ENCODE data around the gene GRIFIN.

Gene GRIFIN

GRCh38 chr7:2502647-2502966, 26.4 kb upstream of the GRIFIN start:
- no peak for DNase-seq (ENCODE audit: low spot score)
- in situ Hi-C loops (cut with MboI; ENCODE audit: low pct_unique_long_range_greater_than_20kb, low sequenced_read_pairs, unreplicated experiment) = no loop called here

DNA sequence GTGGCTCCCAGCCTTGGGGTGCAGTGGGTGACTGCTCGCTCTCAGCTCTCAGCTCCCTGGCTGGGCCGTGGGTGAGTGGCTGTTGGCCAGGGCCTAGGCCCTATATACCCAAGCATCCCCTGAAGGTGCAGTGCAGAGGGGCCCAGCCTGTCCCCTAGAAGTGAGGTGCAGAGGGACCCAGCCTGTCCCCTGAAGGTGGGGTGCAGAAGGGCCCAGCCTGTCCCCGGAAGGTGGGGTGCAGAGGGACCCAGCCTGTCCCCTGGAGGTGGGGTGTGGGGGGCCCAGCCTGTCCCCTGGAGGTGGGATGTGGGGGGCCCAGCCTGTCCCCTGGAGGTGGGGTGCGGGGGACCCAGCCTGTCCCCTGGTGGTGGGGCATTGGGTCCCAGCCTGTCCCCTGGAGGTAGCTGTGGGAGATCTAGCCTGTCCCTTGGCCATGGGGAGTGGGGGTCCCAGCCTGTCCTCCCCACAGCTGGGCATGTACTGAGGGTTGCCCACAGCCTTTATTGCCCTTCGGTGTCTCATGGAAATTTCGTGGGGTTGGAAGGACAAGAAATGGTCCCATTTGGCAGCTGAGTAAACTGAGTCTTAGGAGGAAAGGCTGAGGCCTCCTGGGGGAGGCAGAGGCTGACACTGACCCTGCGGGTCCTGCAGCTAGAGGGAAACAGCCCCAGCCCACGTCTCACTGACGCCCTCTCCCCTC, 25.9 kb upstream of the GRIFIN start:
- DNase-seq (ENCODE audit: low spot score) = no peak
- TF ChIP-seq, protein P1, sequence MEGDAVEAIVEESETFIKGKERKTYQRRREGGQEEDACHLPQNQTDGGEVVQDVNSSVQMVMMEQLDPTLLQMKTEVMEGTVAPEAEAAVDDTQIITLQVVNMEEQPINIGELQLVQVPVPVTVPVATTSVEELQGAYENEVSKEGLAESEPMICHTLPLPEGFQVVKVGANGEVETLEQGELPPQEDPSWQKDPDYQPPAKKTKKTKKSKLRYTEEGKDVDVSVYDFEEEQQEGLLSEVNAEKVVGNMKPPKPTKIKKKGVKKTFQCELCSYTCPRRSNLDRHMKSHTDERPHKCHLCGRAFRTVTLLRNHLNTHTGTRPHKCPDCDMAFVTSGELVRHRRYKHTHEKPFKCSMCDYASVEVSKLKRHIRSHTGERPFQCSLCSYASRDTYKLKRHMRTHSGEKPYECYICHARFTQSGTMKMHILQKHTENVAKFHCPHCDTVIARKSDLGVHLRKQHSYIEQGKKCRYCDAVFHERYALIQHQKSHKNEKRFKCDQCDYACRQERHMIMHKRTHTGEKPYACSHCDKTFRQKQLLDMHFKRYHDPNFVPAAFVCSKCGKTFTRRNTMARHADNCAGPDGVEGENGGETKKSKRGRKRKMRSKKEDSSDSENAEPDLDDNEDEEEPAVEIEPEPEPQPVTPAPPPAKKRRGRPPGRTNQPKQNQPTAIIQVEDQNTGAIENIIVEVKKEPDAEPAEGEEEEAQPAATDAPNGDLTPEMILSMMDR (IDR thresholded peaks at IDR 0.05; ENCODE audit: extremely low read depth, insufficient read depth, missing control alignments) = no peak
- in situ Hi-C loops (cut with MboI; ENCODE audit: low pct_unique_long_range_greater_than_20kb, low sequenced_read_pairs, unreplicated experiment) = no loop called here

More at GRCh38 chr7:2502647-2502966, 26.4 kb upstream of the GRIFIN start:
- TF ChIP-seq, protein P1 (IDR thresholded peaks at IDR 0.05; ENCODE audit: extremely low read depth, insufficient read depth, missing control alignments) = no peak

DNA sequence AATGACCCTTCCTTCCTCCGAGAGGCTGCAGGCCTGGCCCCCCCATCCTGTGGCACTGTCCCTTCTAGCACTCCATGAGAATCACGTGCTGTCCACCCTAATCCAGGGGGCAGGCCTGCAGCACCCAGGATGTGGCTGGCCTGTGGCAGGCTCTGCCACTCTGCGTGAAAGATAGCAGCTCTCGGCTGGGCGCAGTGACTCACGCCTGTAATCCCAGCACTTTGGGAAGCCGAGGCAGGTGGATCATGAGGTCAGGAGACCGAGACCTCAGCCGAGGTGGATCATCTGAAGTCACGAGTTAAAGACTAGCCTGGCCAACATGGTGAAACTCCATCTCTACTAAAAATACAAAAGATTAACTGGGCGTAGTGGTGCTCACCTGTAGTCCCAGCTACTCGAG, 24.5 kb upstream of the GRIFIN start:
- no peak for DNase-seq (ENCODE audit: low spot score)
- in situ Hi-C loops (cut with MboI; ENCODE audit: low pct_unique_long_range_greater_than_20kb, low sequenced_read_pairs, unreplicated experiment) = no loop called here
- TF ChIP-seq, protein P1 (IDR thresholded peaks at IDR 0.05; ENCODE audit: extremely low read depth, insufficient read depth, missing control alignments) = no peak

DNA sequence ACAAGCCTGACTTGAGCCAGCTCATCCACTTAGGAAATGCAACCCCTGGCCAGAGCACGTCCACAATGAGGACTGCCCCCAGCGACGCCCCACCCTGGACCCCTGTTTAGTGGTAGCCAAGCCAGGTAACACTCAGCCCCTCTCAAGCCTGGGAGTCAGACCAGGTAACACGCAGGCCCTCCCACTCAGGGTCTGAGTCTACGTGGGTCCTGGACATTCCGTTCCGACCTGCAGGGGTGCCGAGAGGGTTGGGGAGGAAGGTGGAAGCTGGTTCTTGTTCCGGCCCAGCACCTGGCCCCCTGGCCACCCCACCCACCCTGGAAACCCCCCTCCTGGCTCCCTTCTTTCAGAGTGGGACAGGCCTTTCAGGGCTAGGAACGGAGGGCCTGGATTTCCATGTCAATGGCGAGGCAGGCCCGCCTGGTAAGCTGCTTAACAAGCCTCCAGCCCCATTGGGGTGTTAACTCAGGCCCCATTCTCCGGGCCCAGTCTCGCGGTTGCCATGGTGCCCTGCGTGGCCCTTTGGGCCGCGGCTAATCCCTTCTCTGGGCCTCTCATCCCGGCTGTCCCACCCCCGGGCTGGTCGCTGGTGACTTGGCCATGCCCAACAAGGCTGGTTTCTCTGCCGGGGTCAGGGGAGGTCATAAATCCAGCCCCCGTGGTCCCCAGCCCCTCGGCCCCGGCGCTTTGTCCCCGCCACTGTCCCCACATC, 23.7 kb upstream of the GRIFIN start:
- no peak for DNase-seq (ENCODE audit: low spot score)
- in situ Hi-C loops (cut with MboI; ENCODE audit: low pct_unique_long_range_greater_than_20kb, low sequenced_read_pairs, unreplicated experiment) = no loop called here
- TF ChIP-seq, protein P1 (IDR thresholded peaks at IDR 0.05; ENCODE audit: extremely low read depth, insufficient read depth, missing control alignments) = no peak

- DNase-seq (ENCODE audit: low spot score) = no peak
- in situ Hi-C loops (cut with MboI; ENCODE audit: low pct_unique_long_range_greater_than_20kb, low sequenced_read_pairs, unreplicated experiment) = no loop called here
- TF ChIP-seq, protein P1 (IDR thresholded peaks at IDR 0.05; ENCODE audit: extremely low read depth, insufficient read depth, missing control alignments) = no peak
These were observed 23.0 kb upstream of the GRIFIN start for GRCh38 chr7:2499181-2499580.

- no peak for DNase-seq (ENCODE audit: low spot score)
- in situ Hi-C loops (cut with MboI; ENCODE audit: low pct_unique_long_range_greater_than_20kb, low sequenced_read_pairs, unreplicated experiment) = no loop called here
- TF ChIP-seq, protein P1 (IDR thresholded peaks at IDR 0.05; ENCODE audit: extremely low read depth, insufficient read depth, missing control alignments) = no peak
These were observed 22.5 kb upstream of the GRIFIN start for GRCh38 chr7:2498708-2499107.

Measured in GM13977 (cell line).